GM21360 (cell line): ENCODE measurements around the gene DGKD.

Experiments
- ATAC-seq: cut with Tn5 transposase; IDR thresholded peaks from one replicate; pipeline ENCODE4 v1.9.1; 2021; ENCODE audit warnings: mild to moderate bottlenecking, moderate library complexity; ENCODE audit not compliant: unreplicated experiment

DGKD gene

GRCh38 chr2:233456111-233456510, 101.8 kb downstream of the DGKD start:
- no peak for ATAC-seq

- ATAC-seq, result no peak
Measured at GRCh38 chr2:233456934-233457333, 102.6 kb downstream of the DGKD start.

GRCh38 chr2:233457356-233457755, 103.1 kb downstream of the DGKD start:
- no peak for ATAC-seq

GRCh38 chr2:233458031-233458610, 103.8 kb downstream of the DGKD start:
- ATAC-seq, result no peak

- ATAC-seq, result no peak
Measured at GRCh38 chr2:233458826-233459225, 104.5 kb downstream of the DGKD start.

GRCh38 chr2:233459426-233459825, 105.1 kb downstream of the DGKD start:
- ATAC-seq, result no peak

GRCh38 chr2:233460726-233461441, 106.6 kb downstream of the DGKD start:
- ATAC-seq, result no peak

- no peak for ATAC-seq
Measured at GRCh38 chr2:233461481-233461891, 107.2 kb downstream of the DGKD start.

- ATAC-seq, result no peak
Measured at GRCh38 chr2:233462202-233462785, 108.0 kb downstream of the DGKD start.

- no peak for ATAC-seq
Measured at GRCh38 chr2:233462826-233463470, 108.7 kb downstream of the DGKD start.

- no peak for ATAC-seq
Measured at GRCh38 chr2:233463586-233463985, 109.3 kb downstream of the DGKD start.

GRCh38 chr2:233464056-233464455, 109.8 kb downstream of the DGKD start:
- ATAC-seq, result no peak

- ATAC-seq, result no peak
Measured at GRCh38 chr2:233464531-233465240, 110.4 kb downstream of the DGKD start.

- no peak for ATAC-seq
Measured at GRCh38 chr2:233466991-233467603, 112.8 kb downstream of the DGKD start.

- no peak for ATAC-seq
Measured at GRCh38 chr2:233468047-233468740, 113.9 kb downstream of the DGKD start.

- no peak for ATAC-seq
Measured at GRCh38 chr2:233468741-233469110, 114.4 kb downstream of the DGKD start.

GRCh38 chr2:233469261-233470010, 115.1 kb downstream of the DGKD start:
- no peak for ATAC-seq

- no peak for ATAC-seq
Measured at GRCh38 chr2:233470011-233470687, 115.9 kb downstream of the DGKD start.

- ATAC-seq, result no peak
Measured at GRCh38 chr2:233470839-233471238, 116.5 kb downstream of the DGKD start.
